Measurements from ENCODE around the gene ABCC3.
A peak's percentile ranks its signal among the peaks of the same experiment; 100 is the strongest.

The ABCC3 gene

DNA sequence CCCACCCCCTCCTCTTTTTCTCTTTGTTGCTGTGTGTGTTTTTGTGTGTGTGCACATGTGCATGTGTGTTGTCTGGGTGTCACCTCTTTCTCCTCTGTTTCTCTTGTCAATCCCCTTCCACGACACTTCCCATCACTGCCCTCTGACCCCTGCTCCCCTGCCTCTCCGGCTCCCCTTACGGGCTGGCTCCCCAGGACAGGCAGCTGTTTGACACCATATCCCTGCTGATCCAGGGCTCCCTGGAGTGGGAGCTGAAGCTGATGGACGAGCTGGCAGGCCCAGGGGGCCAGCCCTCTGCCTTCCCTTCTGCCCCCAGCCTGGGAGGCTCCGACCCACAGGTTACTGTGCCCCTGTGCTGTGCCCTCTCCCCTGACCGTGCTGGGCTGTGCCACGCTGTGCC, 15.2 kb upstream of the ABCC3 start:
- Histone ChIP-seq H3K4me3 (ENCODE audit: low read depth, low read length) (no peak overlapping the region), H3K9me3 (ENCODE audit: control insufficient read depth, insufficient read depth, low read length) (no peaks in the 10 kb centered on the region), H3K27ac (ENCODE audit: low read depth, low read length) (no peak overlapping the region), H3K9ac (ENCODE audit: low read depth, low read length) (no peak overlapping the region), H3K27me3 (ENCODE audit: control insufficient read depth, insufficient read depth, low read length) (0 out of 2 replicates have a peak, but pooled peaks cover 4% of the 10 kb centered on the region), H3K4me1 (ENCODE audit: control insufficient read depth, insufficient read depth, low read length) (peaks cover 19% of the 10 kb centered on the region; the same call in 1 of the 2 replicates), H3K36me3 (ENCODE audit: control insufficient read depth, insufficient read depth, low read length) (no peaks in the 10 kb centered on the region)

DNA sequence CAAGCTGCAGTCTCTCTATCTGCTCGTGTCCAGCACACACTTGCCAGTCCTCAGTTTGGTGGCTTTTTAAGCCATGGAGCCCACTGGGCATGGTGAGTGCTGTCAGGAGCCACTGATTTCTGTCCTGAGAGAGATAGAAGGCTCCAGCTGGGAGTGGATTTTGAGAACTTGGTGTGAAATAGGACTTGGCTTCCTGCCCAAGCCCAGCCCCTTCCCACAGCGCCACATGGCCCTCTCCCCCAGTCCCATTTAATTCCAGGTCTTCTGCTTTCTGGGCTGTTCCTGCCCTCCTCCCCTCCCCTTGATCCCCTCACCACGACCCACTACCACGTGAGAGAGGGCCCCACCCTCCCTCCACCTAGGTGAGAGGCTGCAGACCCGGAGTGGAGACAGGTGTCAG, 14.4 kb upstream of the ABCC3 start:
- Histone ChIP-seq H3K27me3 (ENCODE audit: control insufficient read depth, insufficient read depth, low read length) (0 out of 2 replicates have a peak, but pooled peaks cover 4% of the 10 kb centered on the region), H3K36me3 (ENCODE audit: control insufficient read depth, insufficient read depth, low read length) (no peaks in the 10 kb centered on the region), H3K9me3 (ENCODE audit: control insufficient read depth, insufficient read depth, low read length) (no peaks in the 10 kb centered on the region), H3K27ac (ENCODE audit: low read depth, low read length) (no peak overlapping the region), H3K4me1 (ENCODE audit: control insufficient read depth, insufficient read depth, low read length) (peaks cover 19% of the 10 kb centered on the region; the same call in 1 of the 2 replicates), H3K4me3 (ENCODE audit: low read depth, low read length) (no peak overlapping the region), H3K9ac (ENCODE audit: low read depth, low read length) (no peak overlapping the region)

DNA sequence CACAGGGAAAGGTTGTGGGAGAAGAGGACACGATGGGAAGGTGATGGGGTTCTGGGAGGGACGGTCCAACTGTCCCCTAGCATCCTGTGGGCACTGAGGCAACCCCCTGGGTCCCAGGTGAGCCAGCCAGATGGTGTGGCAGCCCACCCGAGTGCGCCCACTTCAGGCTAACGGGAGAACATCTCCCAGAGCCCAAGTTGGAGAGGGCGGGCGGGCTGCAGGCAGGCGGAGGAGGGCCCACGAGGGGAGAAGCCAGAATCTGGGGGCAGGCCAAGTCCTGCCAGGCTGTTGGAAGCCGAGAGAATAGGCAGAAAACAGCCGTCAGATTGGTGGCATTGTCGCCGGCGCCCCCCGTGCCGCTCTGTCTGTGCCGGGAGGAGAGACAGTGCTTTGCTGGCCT, 13.8 kb upstream of the ABCC3 start:
- Histone ChIP-seq H3K4me1 (ENCODE audit: control insufficient read depth, insufficient read depth, low read length) (peaks cover 19% of the 10 kb centered on the region; the same call in 1 of the 2 replicates), H3K27me3 (ENCODE audit: control insufficient read depth, insufficient read depth, low read length) (0 out of 2 replicates have a peak, but pooled peaks cover 4% of the 10 kb centered on the region), H3K27ac (ENCODE audit: low read depth, low read length) (no peak overlapping the region), H3K9me3 (ENCODE audit: control insufficient read depth, insufficient read depth, low read length) (no peaks in the 10 kb centered on the region), H3K36me3 (ENCODE audit: control insufficient read depth, insufficient read depth, low read length) (no peaks in the 10 kb centered on the region), H3K9ac (ENCODE audit: low read depth, low read length) (no peak overlapping the region), H3K4me3 (ENCODE audit: low read depth, low read length) (peak overlapping the region; percentile 26; the same call in 1 of the 2 replicates)

DNA sequence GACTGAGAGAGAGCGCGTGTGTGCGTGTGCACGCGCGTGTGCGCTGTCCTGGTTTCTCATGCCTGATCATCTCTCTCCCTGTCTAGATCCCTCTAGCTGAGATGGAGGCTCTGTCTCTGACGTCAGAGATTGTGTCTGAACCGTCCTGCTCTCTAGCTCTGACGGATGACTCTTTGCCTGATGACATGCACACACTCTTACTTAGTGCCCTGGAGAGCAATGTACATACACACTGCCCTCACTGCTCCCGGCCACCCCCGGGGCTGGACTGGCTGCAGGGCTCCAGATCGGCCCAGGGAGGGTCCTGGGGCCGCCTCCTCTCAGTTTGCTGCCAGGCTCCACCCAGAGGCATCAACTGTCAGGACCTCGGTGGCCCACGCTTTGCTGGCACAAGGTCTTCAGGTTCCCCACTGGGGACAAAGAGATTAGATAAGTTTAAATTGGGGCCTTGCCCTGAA, 13.1 kb upstream of the ABCC3 start:
- Histone ChIP-seq H3K27ac (ENCODE audit: low read depth, low read length) (peak overlapping the region; percentile 35), H3K9ac (ENCODE audit: low read depth, low read length) (no peak overlapping the region)

DNA sequence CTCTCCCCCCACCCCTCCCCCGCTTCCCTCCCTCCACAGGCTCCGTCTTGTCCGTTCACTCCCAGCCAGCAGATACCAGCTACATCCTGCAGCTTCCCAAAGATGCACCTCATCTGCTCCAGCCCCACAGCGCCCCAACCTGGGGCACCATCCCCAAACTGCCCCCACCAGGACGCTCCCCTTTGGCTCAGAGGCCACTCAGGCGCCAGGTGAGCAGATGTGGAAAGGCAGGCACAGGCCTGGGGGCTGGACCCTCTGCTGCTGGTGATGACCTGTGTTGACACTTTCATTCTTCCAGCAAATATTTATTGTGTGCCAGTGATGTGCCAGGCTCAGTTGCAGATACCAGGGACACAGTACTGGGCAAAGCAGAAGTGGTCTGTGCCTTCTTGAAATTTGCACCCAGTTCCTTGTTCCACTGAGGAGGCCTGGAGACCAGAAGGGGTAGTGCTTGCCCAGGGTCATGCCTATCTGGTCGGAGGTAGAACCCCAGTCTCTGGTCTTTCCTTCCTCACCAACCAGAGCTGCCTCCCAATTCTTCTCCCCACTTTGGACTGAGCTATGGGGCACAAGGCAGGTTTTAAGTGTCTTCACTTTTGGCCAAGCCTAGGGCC, 10.3 kb upstream of the ABCC3 start:
- Histone ChIP-seq H3K9me3 (ENCODE audit: control insufficient read depth, insufficient read depth, low read length) (no peaks in the 10 kb centered on the region), H3K4me3 (ENCODE audit: low read depth, low read length) (no peak overlapping the region), H3K27ac (ENCODE audit: low read depth, low read length) (no peak overlapping the region), H3K27me3 (ENCODE audit: control insufficient read depth, insufficient read depth, low read length) (0 out of 2 replicates have a peak, but pooled peaks cover 4% of the 10 kb centered on the region), H3K36me3 (ENCODE audit: control insufficient read depth, insufficient read depth, low read length) (no peaks in the 10 kb centered on the region), H3K4me1 (ENCODE audit: control insufficient read depth, insufficient read depth, low read length) (peaks cover 31% of the 10 kb centered on the region), H3K9ac (ENCODE audit: low read depth, low read length) (no peak overlapping the region)

More for the DNA sequence above, 13.1 kb upstream of the ABCC3 start:
- H3K4me1 ChIP-seq (ENCODE audit: control insufficient read depth, insufficient read depth, low read length): peaks cover 19% of the 10 kb centered on the region; the same call in 1 of the 2 replicates
- H3K9me3 ChIP-seq (ENCODE audit: control insufficient read depth, insufficient read depth, low read length): no peaks in the 10 kb centered on the region
- H3K36me3 ChIP-seq (ENCODE audit: control insufficient read depth, insufficient read depth, low read length): no peaks in the 10 kb centered on the region
- 0 out of 2 replicates have a peak overlapping the region, but pooled peaks have one; percentile 26 for H3K4me3 ChIP-seq (ENCODE audit: low read depth, low read length)
- 0 out of 2 replicates have a peak, but pooled peaks cover 4% of the 10 kb centered on the region for H3K27me3 ChIP-seq (ENCODE audit: control insufficient read depth, insufficient read depth, low read length)

DNA sequence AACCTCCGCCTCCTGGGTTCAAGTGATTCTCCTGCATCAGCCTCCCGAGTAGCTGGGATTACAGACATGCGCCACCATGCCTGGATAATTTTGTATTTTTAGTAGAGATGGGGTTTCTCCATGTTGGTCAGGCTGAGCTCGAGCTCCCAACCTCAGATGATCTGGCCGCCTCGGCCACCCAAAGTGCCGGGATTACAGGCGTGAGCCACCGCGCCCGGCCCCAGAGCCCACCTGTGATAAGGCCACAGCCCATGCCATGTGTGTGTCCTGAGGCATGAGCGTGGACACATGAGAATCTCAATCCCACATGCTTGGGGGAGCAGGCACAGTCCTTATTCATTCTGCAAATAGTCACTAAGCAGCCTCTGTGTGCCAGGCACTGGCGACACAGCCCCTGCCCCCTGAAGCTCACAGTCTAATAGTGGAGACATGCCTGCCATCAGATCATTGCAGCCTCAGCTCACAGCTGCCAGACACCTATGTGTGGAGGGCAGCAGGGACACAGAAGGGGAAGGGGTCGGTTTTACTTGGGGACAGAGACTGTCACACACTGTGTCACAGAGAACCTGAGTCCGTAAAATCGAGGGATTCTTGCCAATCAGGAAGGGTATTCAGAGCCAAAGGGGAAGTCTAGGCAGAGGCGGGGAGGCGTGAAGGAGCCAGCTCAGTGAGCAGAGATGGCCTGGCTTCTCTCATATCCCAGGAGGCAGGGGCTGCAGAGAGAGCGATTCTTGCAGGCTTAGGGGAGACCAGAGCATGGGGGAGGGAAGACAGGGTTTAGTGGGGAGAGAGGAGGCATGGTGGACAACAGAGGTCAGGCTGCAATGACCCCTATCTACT, 9.4 kb upstream of the ABCC3 start:
- Histone ChIP-seq H3K27ac (ENCODE audit: low read depth, low read length) (no peak overlapping the region), H3K4me3 (ENCODE audit: low read depth, low read length) (no peak overlapping the region), H3K9ac (ENCODE audit: low read depth, low read length) (no peak overlapping the region), H3K36me3 (ENCODE audit: control insufficient read depth, insufficient read depth, low read length) (no peaks in the 10 kb centered on the region), H3K9me3 (ENCODE audit: control insufficient read depth, insufficient read depth, low read length) (no peaks in the 10 kb centered on the region), H3K4me1 (ENCODE audit: control insufficient read depth, insufficient read depth, low read length) (peaks cover 25% of the 10 kb centered on the region), H3K27me3 (ENCODE audit: control insufficient read depth, insufficient read depth, low read length) (0 out of 2 replicates have a peak, but pooled peaks cover 4% of the 10 kb centered on the region)

DNA sequence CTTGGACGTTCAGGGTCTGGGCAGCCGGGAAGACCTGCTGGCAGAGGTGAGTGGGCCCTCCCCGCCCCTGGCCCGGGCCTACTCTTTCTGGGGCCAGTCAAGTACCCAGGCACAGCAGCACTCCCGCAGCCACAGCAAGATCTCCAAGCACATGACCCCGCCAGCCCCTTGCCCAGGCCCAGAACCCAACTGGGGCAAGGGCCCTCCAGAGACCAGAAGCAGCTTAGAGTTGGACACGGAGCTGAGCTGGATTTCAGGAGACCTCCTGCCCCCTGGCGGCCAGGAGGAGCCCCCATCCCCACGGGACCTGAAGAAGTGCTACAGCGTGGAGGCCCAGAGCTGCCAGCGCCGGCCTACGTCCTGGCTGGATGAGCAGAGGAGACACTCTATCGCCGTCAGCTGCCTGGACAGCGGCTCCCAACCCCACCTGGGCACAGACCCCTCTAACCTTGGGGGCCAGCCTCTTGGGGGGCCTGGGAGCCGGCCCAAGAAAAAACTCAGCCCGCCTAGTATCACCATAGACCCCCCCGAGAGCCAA, 8.6 kb upstream of the ABCC3 start:
- Histone ChIP-seq H3K27me3 (ENCODE audit: control insufficient read depth, insufficient read depth, low read length) (0 out of 2 replicates have a peak, but pooled peaks cover 4% of the 10 kb centered on the region), H3K9ac (ENCODE audit: low read depth, low read length) (no peak overlapping the region), H3K4me1 (ENCODE audit: control insufficient read depth, insufficient read depth, low read length) (peaks cover 23% of the 10 kb centered on the region), H3K4me3 (ENCODE audit: low read depth, low read length) (no peak overlapping the region), H3K27ac (ENCODE audit: low read depth, low read length) (no peak overlapping the region), H3K36me3 (ENCODE audit: control insufficient read depth, insufficient read depth, low read length) (no peaks in the 10 kb centered on the region), H3K9me3 (ENCODE audit: control insufficient read depth, insufficient read depth, low read length) (no peaks in the 10 kb centered on the region)

DNA sequence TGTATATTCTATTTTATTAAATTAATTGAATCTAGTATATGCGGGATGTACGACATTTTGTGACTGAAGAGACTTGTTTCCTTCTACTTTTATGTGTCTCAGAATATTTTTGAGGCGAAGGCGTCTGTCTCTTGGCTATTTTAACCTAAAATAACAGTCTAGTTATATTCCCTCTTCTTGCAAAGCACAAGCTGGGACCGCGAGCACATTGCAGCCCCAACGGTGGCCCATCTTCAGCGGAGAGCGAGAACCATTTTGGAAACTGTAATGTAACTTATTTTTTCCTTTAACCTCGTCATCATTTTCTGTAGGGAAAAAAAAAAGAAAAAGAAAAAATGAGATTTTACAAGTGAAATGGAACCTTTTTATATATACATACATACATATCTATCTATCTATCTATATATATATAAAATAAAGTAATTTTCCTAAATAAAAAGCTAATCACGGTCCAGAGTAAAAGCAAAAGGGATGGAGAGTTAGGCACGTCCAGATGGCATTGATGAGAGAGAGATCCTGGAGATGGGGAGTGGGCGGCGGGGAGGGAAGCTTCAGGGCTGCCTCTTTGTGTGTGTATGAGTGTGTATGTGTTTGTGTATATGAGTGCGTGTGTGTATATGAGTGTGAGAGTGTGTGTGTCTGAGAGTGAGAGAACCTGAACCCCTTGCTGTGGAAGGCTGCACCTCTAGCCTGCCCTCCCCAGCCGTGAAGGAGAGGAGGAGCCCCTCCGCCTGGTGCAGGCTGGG, 7.5 kb upstream of the ABCC3 start:
- no peak overlapping the region for H3K27ac ChIP-seq (ENCODE audit: low read depth, low read length)
- H3K4me3 ChIP-seq (ENCODE audit: low read depth, low read length): no peak overlapping the region
- no peaks in the 10 kb centered on the region for H3K9me3 ChIP-seq (ENCODE audit: control insufficient read depth, insufficient read depth, low read length)
- H3K27me3 ChIP-seq (ENCODE audit: control insufficient read depth, insufficient read depth, low read length): peaks cover 4% of the 10 kb centered on the region
- H3K36me3 ChIP-seq (ENCODE audit: control insufficient read depth, insufficient read depth, low read length): no peaks in the 10 kb centered on the region
- H3K4me1 ChIP-seq (ENCODE audit: control insufficient read depth, insufficient read depth, low read length): peaks cover 15% of the 10 kb centered on the region
- H3K9ac ChIP-seq (ENCODE audit: low read depth, low read length): no peak overlapping the region

DNA sequence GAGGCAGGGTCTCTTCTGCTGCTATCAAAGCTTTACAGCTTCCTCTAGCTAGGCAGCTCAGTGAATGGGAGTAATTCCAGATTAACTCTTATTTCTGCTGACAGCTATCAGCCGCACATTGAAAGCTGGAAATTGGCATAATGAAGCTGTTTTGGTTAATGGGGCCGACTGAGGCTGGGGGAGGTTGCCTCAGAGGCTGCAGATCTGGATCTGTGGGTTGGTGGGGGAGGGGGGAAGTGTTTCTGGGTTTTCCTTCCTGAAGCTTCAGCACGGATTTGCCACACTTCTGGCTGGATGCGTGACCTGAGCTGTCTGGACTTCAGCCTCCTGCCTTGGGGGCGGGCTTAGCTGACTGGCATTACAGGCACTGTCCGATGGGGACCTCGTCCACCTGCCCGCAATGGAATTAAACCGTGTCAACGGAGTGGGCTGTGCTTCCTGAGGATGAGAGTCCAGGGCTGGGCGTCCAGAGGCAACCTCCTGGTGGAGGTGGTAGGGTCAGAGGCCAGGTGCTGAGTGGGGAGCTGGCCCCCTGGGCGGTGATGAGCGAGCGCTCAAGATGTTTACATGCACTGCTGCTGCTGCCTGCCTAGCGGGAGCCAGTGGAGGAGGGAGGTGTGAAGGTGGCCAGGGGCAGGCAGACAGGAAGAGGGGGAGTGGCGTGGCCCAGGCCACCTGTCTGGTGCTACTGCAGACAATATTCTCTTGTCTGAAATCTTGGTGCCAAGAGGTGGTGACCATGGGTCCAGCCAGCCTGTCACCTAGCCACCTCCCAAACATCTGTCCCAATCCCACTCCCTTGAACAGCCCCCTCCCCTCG, 6.7 kb upstream of the ABCC3 start:
- peak overlapping the region; percentile 43; the same call in 1 of the 2 replicates for H3K4me3 ChIP-seq (ENCODE audit: low read depth, low read length)
- no peak overlapping the region for H3K9ac ChIP-seq (ENCODE audit: low read depth, low read length)
- peaks cover 15% of the 10 kb centered on the region for H3K4me1 ChIP-seq (ENCODE audit: control insufficient read depth, insufficient read depth, low read length)
- peaks cover 11% of the 10 kb centered on the region for H3K27me3 ChIP-seq (ENCODE audit: control insufficient read depth, insufficient read depth, low read length)
- no peaks in the 10 kb centered on the region for H3K9me3 ChIP-seq (ENCODE audit: control insufficient read depth, insufficient read depth, low read length)
- H3K36me3 ChIP-seq (ENCODE audit: control insufficient read depth, insufficient read depth, low read length): no peaks in the 10 kb centered on the region
- H3K27ac ChIP-seq (ENCODE audit: low read depth, low read length): no peak overlapping the region

DNA sequence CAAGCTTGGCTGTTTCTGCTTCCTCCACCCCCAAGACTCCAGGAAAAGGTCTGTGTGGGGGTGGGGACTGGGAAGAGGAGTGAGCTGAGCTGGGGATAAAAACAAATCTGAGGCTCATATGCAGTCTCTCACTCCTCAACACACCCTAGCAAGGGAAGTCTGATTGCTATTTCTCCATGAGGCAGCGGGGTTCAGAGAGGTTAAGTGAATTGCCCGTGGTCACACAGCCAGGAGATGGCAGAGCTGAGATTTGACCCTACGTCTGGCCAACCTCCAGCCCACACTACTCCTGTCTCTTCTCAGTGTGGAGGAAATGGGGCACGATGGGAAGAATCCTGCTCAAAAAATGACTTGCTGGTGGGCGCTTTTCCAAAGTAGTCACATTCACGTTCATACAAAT, 4.8 kb upstream of the ABCC3 start:
- Histone ChIP-seq H3K9me3 (ENCODE audit: control insufficient read depth, insufficient read depth, low read length) (no peaks in the 10 kb centered on the region), H3K36me3 (ENCODE audit: control insufficient read depth, insufficient read depth, low read length) (no peaks in the 10 kb centered on the region), H3K9ac (ENCODE audit: low read depth, low read length) (no peak overlapping the region), H3K27ac (ENCODE audit: low read depth, low read length) (no peak overlapping the region), H3K4me1 (ENCODE audit: control insufficient read depth, insufficient read depth, low read length) (peaks cover 13% of the 10 kb centered on the region), H3K4me3 (ENCODE audit: low read depth, low read length) (no peak overlapping the region), H3K27me3 (ENCODE audit: control insufficient read depth, insufficient read depth, low read length) (peaks cover 30% of the 10 kb centered on the region)

Data from HUES48 (cell line).